B cell (primary cell): Measurements from ENCODE around the gene SFMBT1. TPM values are rescaled to one million over a fixed set of nuclear protein-coding genes. Genes with fewer than 3 reads are reported as not detected.

Experiments used
- ATAC-seq: fragments of 200-7000 bp; cut with Tn5 transposase; one replicate; pipeline ENCODE4 v1.10.0; 2021; ENCODE audit warnings: low read depth, mild to moderate bottlenecking, moderate number of reproducible peaks, moderate library complexity
- CTCF ChIA-PET: fragments of 350-600 bp; sonication (Branson Sonifier 250); formaldehyde crosslinking; loops from one replicate; lab custom pipeline; 2021; ENCODE audit warnings: antibody characterized with exemption, inconsistent platforms; lab: Charles Lee
- POLR2A ChIA-PET: fragments of 350-600 bp; sonication (Branson Sonifier 250); formaldehyde crosslinking; loops from one replicate; lab custom pipeline; 2021; ENCODE audit warnings: antibody characterized with exemption; lab: Charles Lee
- DNase-seq: peaks from one replicate; pipeline ENCODE4 v3.0.0; 2013
- H2AFZ ChIP-seq: 2 replicates; pipeline ENCODE4 v1.6.1; 2012; ENCODE audit warnings: mild to moderate bottlenecking, low read depth, low read length; ENCODE audit not compliant: insufficient read depth, poor library complexity, severe bottlenecking
- H3K27ac ChIP-seq, 2 donors: 1 replicate in 1 of 2; 2 replicates in 1 of 2; pipeline ENCODE4 v1.5.1; 2012 to 2013; ENCODE audit warnings: low read length in 2 of 2, mild to moderate bottlenecking in 2 of 2, moderate library complexity in 1 of 2
- H3K27me3 ChIP-seq, 4 experiments: fragments of 200-600 bp in 1 of 4; sonication (generic) in 1 of 4; replicated peaks in 1 of 4; 1 replicate in 2 of 4; 2 replicates in 2 of 4; pipeline versions ENCODE4 v1.6.1 to v1.7.0; 2013 to 2016; ENCODE audit warnings: low read length in 3 of 4, mild to moderate bottlenecking in 2 of 4, mixed read lengths in 1 of 4, moderate library complexity in 1 of 4; ENCODE audit not compliant: insufficient read depth in 4 of 4, control insufficient read depth in 3 of 4; ENCODE audit errors: control extremely low read depth in 1 of 4
- H3K36me3 ChIP-seq, 2 experiments: replicated peaks in 1 of 2; 1 replicate in 1 of 2; 2 replicates in 1 of 2; pipeline versions ENCODE4 v1.6.1 to v1.7.1; 2013; ENCODE audit warnings: low read length in 1 of 2; ENCODE audit not compliant: insufficient read depth in 2 of 2, control insufficient read depth in 1 of 2; ENCODE audit errors: control extremely low read depth in 1 of 2, extremely low read depth in 1 of 2
- H3K4me1 ChIP-seq, 2 donors: fragments of 200-600 bp in 1 of 2; sonication (generic) in 1 of 2; 1 replicate in 1 of 2; 2 replicates in 1 of 2; pipeline versions ENCODE4 v1.5.1 to v1.6.1; 2013 to 2017; ENCODE audit warnings: low read length in 2 of 2; ENCODE audit not compliant: control insufficient read depth in 2 of 2, insufficient read depth in 2 of 2
- H3K4me2 ChIP-seq: replicated peaks from 2 replicates; pipeline ENCODE3; 2012; ENCODE audit warnings: mild to moderate bottlenecking, low read depth, low read length; ENCODE audit not compliant: poor library complexity, severe bottlenecking
- H3K4me3 ChIP-seq, 5 experiments: fragments of 200-600 bp in 1 of 5; sonication (generic) in 1 of 5; 1 replicate in 3 of 5; 2 replicates in 2 of 5; pipeline versions ENCODE4 v1.5.1 to v1.7.0; 2011 to 2016; ENCODE audit warnings: low read length in 4 of 5, mild to moderate bottlenecking in 4 of 5, low read depth in 2 of 5, control low read depth in 1 of 5, moderate library complexity in 1 of 5; ENCODE audit not compliant: insufficient read depth in 1 of 5; ENCODE audit errors: control extremely low read depth in 1 of 5, extremely low read depth in 1 of 5
- H3K79me2 ChIP-seq: fragments of 200-600 bp; sonication (generic); one replicate; pipeline ENCODE4 v1.6.0; 2016; ENCODE audit warnings: low read length; ENCODE audit not compliant: control insufficient read depth, insufficient read depth
- H3K9ac ChIP-seq: fragments of 200-600 bp; sonication (generic); 2 replicates; pipeline ENCODE4 v1.6.1; 2017; ENCODE audit warnings: mild to moderate bottlenecking, low read length, moderate library complexity
- H3K9me3 ChIP-seq, 3 donors: one replicate each; pipeline versions ENCODE4 v1.6.1 to v1.7.1; 2013; ENCODE audit warnings: low read length in 2 of 3; ENCODE audit not compliant: control insufficient read depth in 2 of 3, insufficient read depth in 1 of 3; ENCODE audit errors: control extremely low read depth in 1 of 3
- H4K20me1 ChIP-seq: 2 replicates; pipeline ENCODE4 v1.6.0; 2012; ENCODE audit warnings: mild to moderate bottlenecking, low read length; ENCODE audit not compliant: insufficient read depth, control insufficient read depth, poor library complexity, severe bottlenecking
- H3K27ac Mint-ChIP-seq: one replicate; pipeline ENCODE4 v1.8.0; 2021; ENCODE audit warnings: mixed read lengths
- H3K27me3 Mint-ChIP-seq: one replicate; pipeline ENCODE4 v1.8.0; 2021; ENCODE audit warnings: mixed read lengths
- H3K4me1 Mint-ChIP-seq: one replicate; pipeline ENCODE4 v1.8.0; 2021; ENCODE audit warnings: mixed read lengths
- H3K4me3 Mint-ChIP-seq: one replicate; pipeline ENCODE4 v1.8.0; 2021; ENCODE audit warnings: mixed read lengths
- H3K9me3 Mint-ChIP-seq: one replicate; pipeline ENCODE4 v1.8.0; 2022; ENCODE audit warnings: mixed read lengths; ENCODE audit not compliant: insufficient read depth
- EZH2 ChIP-seq: IDR thresholded peaks from 2 replicates; pipeline ENCODE4 v1.6.1; 2012; ENCODE audit warnings: borderline replicate concordance, low read depth, mild to moderate bottlenecking, moderate library complexity, low read length; ENCODE audit not compliant: insufficient read depth, poor library complexity, severe bottlenecking
- WGBS: methylation state at CpG from one replicate; pipeline ENCODE4 v1.1.5; 2013; ENCODE audit warnings: missing lambda C conversion rate; ENCODE audit not compliant: insufficient coverage; 5-methylcytosine and 5-hydroxymethylcytosine counted together
- intact Hi-C: fragments of 100-400 bp; cut with micrococcal nuclease; formaldehyde crosslinking; loops from one replicate; pipeline ENCODE4 v1.10.0; 2022
- polyA plus RNA-seq: library from polyadenylated mRNA; depleted of rRNA; stranded (reverse); fragments of >200 nt; gene quantifications from 2 replicates; pipeline ENCODE4 v1.2.3, GENCODE V29; 2012
- total RNA-seq, 2 donors: library from RNA; stranded (reverse); fragments of 120-200 nt in 1 of 2; gene quantifications; 1 replicate in 1 of 2; 2 replicates in 1 of 2; pipeline versions ENCODE4 v1.2.3 to v1.2.4, GENCODE V29; 2013 to 2022
- TF ChIP-seq, protein P1 (sequence below): fragments of 200-600 bp; IDR thresholded peaks from one replicate; pipeline ENCODE4 v1.8.0; 2022; ENCODE audit warnings: antibody characterized with exemption, mild to moderate bottlenecking

Gene SFMBT1
- total and polyA plus RNA-seq, 2 donors (not counting 1 experiment from before 2014, with no cell fraction given) = 9.9 to 55.8 TPM

DNA sequence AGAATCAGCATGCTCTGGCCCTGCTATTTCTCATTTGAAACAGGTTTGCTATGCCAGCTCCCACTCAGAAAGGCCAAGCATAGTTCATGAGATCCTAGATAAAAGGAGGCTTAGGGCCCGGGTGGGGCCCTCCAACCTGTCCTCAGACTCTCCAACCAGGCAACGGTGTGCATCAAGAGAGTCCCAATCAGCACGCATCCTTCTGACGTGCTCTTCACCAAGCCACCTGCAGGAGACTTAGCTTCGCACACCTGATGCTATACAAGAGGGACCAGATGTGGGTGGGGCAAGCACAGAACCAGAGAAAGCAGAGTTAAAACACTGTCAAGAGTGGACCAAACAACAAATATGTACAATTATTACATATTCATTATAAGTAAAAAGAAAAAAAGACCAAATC, 165.8 kb downstream of the SFMBT1 start:
- ChIA-PET CTCF (interaction anchor here (1.0 kb wide), 1 partner anchor 193 kb away, joined by 3 read pairs; no protein-coding TSS in a partner anchor), POLR2A (no interaction called here)
- WGBS = 96% methylated on average over 4 of the region's 5 CpGs
- Histone ChIP-seq H2AFZ (no peak overlapping the region), H4K20me1 (peaks cover 17% of the 10 kb centered on the region), H3K4me3 (no peak overlapping the region), H3K79me2 (peaks cover 39% of the 10 kb centered on the region), H3K4me2 (no peak overlapping the region), H3K27ac (no peak overlapping the region), H3K9ac (no peak overlapping the region), H3K4me1 (peaks cover 0 to 2% of the 10 kb centered on the region in 2 donors), H3K36me3 (peaks cover 0 to 6% of the 10 kb centered on the region in 2 experiments), H3K27me3 (no peaks in the 10 kb centered on the region), H3K9me3 (no peaks in the 10 kb centered on the region)
- Mint-ChIP-seq H3K27ac (no peak overlapping the region), H3K4me1 (peaks cover 9% of the 10 kb centered on the region), H3K4me3 (no peak overlapping the region), H3K27me3 (no peaks in the 10 kb centered on the region), H3K9me3 (no peaks in the 10 kb centered on the region)
- TF ChIP-seq, protein P1, sequence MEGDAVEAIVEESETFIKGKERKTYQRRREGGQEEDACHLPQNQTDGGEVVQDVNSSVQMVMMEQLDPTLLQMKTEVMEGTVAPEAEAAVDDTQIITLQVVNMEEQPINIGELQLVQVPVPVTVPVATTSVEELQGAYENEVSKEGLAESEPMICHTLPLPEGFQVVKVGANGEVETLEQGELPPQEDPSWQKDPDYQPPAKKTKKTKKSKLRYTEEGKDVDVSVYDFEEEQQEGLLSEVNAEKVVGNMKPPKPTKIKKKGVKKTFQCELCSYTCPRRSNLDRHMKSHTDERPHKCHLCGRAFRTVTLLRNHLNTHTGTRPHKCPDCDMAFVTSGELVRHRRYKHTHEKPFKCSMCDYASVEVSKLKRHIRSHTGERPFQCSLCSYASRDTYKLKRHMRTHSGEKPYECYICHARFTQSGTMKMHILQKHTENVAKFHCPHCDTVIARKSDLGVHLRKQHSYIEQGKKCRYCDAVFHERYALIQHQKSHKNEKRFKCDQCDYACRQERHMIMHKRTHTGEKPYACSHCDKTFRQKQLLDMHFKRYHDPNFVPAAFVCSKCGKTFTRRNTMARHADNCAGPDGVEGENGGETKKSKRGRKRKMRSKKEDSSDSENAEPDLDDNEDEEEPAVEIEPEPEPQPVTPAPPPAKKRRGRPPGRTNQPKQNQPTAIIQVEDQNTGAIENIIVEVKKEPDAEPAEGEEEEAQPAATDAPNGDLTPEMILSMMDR = no peak
- no peak for TF ChIP-seq EZH2
- ATAC-seq = no peak
- DNase-seq = no peak
- intact Hi-C loops = no loop called here

DNA sequence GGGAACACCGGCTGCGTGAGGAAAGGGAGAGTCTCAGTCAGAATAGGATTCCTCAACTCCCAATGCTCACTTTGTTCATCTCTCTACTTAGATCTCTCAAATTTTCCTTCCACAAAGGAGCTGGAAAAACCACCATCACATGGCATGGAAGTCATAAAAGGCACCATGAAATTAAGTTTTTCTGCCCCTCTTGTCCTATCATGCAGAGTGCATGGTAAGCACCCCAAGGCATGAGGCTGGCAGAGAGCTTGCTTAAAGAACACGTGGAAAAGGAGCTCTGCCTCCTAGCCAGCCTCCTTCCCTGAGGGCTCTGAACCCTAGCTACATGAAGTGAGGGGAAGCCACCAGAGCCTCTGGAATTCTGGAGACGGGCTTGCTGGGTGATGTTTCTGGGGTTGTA, 166.3 kb downstream of the SFMBT1 start:
- Histone ChIP-seq H3K4me2 (no peak overlapping the region), H3K9ac (no peak overlapping the region), H3K9me3 (no peaks in the 10 kb centered on the region), H3K27ac (no peak overlapping the region), H3K27me3 (no peaks in the 10 kb centered on the region), H2AFZ (no peak overlapping the region), H3K36me3 (peaks cover 0 to 6% of the 10 kb centered on the region in 2 experiments), H3K79me2 (peaks cover 39% of the 10 kb centered on the region), H4K20me1 (peaks cover 17% of the 10 kb centered on the region), H3K4me3 (no peak overlapping the region), H3K4me1 (peaks cover 0 to 3% of the 10 kb centered on the region in 2 donors)
- ATAC-seq (no peak), DNase-seq (no peak)
- Mint-ChIP-seq H3K4me1 (peaks cover 12% of the 10 kb centered on the region), H3K9me3 (no peaks in the 10 kb centered on the region), H3K4me3 (no peak overlapping the region), H3K27ac (no peak overlapping the region), H3K27me3 (no peaks in the 10 kb centered on the region)
- intact Hi-C loops = no loop called here
- ChIA-PET POLR2A (no interaction called here), CTCF (interaction anchor here (1.0 to 1.1 kb wide), 2 partner anchors 35 to 193 kb away, joined by 3 to 4 read pairs; no protein-coding TSS in a partner anchor)
- WGBS = 100% methylated on average over 2 of the region's 4 CpGs
- TF ChIP-seq, protein P1 = no peak
- TF ChIP-seq EZH2 = no peak
